HG03558 (cell line): ENCODE measurements around the gene PGLYRP3.

ENCODE experiments used
- ATAC-seq: cut with Tn5 transposase; IDR thresholded peaks from one replicate; pipeline ENCODE4 v1.9.1; 2021; ENCODE audit warnings: moderate number of reproducible peaks; ENCODE audit not compliant: unreplicated experiment; ENCODE audit errors: extremely low read depth

The PGLYRP3 gene

GRCh38 chr1:153312570-153313186 is at the start of gene PGLYRP3:
Gene PGLYRP3 (minus strand): TSS chr1:153312952. CDS start chr1:153310665, 2,287 bp downstream.
- no peak for ATAC-seq

GRCh38 chr1:153362187-153362775 is 49.5 kb upstream of the PGLYRP3 start:
- no peak for ATAC-seq

- ATAC-seq: no peak
Observed at GRCh38 chr1:153361480-153362109, 48.8 kb upstream of the PGLYRP3 start.

GRCh38 chr1:153360592-153361479 is 48.1 kb upstream of the PGLYRP3 start:
- no peak for ATAC-seq

GRCh38 chr1:153360190-153360589 is 47.4 kb upstream of the PGLYRP3 start:
- no peak for ATAC-seq

- ATAC-seq: no peak
Observed at GRCh38 chr1:153359241-153359640, 46.5 kb upstream of the PGLYRP3 start.

- no peak for ATAC-seq
Observed at GRCh38 chr1:153358691-153358975, 45.9 kb upstream of the PGLYRP3 start.

GRCh38 chr1:153357853-153358690 is 45.3 kb upstream of the PGLYRP3 start, which contains the start of gene S100A9:
Gene S100A9 (plus strand): TSS chr1:153357854. CDS start chr1:153358284, 430 bp downstream.
- ATAC-seq: no peak

- ATAC-seq: no peak
Observed at GRCh38 chr1:153357076-153357852, 44.5 kb upstream of the PGLYRP3 start.

- no peak for ATAC-seq
Observed at GRCh38 chr1:153356392-153357075, 43.8 kb upstream of the PGLYRP3 start.

- ATAC-seq: no peak
Observed at GRCh38 chr1:153355445-153356071, 42.8 kb upstream of the PGLYRP3 start.

GRCh38 chr1:153354515-153355193 is 41.9 kb upstream of the PGLYRP3 start:
- ATAC-seq: no peak

- no peak for ATAC-seq
Observed at GRCh38 chr1:153353226-153353947, 40.6 kb upstream of the PGLYRP3 start.

- no peak for ATAC-seq
Observed at GRCh38 chr1:153352523-153352922, 39.8 kb upstream of the PGLYRP3 start.

- no peak for ATAC-seq
Observed at GRCh38 chr1:153350321-153350957, 37.7 kb upstream of the PGLYRP3 start.
